ENCODE results near the gene CLDN7.

CLDN7 gene

GRCh38 chr17:7283471-7284216 lies 21.4 kb upstream of the CLDN7 start:
- TF ChIP-seq, protein P1, sequence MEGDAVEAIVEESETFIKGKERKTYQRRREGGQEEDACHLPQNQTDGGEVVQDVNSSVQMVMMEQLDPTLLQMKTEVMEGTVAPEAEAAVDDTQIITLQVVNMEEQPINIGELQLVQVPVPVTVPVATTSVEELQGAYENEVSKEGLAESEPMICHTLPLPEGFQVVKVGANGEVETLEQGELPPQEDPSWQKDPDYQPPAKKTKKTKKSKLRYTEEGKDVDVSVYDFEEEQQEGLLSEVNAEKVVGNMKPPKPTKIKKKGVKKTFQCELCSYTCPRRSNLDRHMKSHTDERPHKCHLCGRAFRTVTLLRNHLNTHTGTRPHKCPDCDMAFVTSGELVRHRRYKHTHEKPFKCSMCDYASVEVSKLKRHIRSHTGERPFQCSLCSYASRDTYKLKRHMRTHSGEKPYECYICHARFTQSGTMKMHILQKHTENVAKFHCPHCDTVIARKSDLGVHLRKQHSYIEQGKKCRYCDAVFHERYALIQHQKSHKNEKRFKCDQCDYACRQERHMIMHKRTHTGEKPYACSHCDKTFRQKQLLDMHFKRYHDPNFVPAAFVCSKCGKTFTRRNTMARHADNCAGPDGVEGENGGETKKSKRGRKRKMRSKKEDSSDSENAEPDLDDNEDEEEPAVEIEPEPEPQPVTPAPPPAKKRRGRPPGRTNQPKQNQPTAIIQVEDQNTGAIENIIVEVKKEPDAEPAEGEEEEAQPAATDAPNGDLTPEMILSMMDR (conservative IDR thresholded peaks at IDR 0.05): no peak
- no peak for TF ChIP-seq ZFX (IDR thresholded peaks at IDR 0.05)
- no peak overlapping the region for H3K27ac ChIP-seq

DNA sequence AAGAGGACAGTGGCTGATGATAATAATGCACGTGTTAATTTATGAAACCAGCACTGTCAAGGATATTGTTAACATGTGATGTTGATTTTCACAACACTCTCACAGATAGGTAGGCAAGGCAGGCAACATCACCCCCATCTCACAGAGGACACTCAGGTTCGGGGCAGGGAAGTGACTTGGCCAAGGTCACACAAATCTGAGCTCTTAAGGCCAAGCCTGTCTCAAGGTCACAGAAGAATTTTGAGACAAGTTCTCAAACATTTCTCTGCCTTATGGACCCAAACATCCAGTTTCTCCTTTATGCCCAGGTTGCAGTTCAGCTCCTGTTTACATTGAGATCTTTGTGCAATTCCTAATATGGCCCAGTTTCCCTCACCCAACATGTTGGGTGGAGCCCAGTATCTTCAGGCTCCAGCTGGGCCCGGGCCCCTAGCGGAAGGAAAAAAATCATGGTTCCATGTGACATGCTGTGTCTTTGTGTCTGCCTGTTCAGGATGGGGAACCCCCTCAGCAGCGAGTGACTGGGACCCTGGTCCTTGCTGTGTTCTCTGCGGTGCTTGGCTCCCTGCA lies 20.6 kb upstream of the CLDN7 start:
- TF ChIP-seq, protein P1 (conservative IDR thresholded peaks at IDR 0.05): no peak
- no peak overlapping the region for H3K27ac ChIP-seq

- TF ChIP-seq ZFX (IDR thresholded peaks at IDR 0.05): no peak
- TF ChIP-seq, protein P1 (conservative IDR thresholded peaks at IDR 0.05): no peak
- H3K27ac ChIP-seq: peak overlapping the region; percentile 68
Observed at GRCh38 chr17:7281953-7282751, 19.9 kb upstream of the CLDN7 start.

DNA sequence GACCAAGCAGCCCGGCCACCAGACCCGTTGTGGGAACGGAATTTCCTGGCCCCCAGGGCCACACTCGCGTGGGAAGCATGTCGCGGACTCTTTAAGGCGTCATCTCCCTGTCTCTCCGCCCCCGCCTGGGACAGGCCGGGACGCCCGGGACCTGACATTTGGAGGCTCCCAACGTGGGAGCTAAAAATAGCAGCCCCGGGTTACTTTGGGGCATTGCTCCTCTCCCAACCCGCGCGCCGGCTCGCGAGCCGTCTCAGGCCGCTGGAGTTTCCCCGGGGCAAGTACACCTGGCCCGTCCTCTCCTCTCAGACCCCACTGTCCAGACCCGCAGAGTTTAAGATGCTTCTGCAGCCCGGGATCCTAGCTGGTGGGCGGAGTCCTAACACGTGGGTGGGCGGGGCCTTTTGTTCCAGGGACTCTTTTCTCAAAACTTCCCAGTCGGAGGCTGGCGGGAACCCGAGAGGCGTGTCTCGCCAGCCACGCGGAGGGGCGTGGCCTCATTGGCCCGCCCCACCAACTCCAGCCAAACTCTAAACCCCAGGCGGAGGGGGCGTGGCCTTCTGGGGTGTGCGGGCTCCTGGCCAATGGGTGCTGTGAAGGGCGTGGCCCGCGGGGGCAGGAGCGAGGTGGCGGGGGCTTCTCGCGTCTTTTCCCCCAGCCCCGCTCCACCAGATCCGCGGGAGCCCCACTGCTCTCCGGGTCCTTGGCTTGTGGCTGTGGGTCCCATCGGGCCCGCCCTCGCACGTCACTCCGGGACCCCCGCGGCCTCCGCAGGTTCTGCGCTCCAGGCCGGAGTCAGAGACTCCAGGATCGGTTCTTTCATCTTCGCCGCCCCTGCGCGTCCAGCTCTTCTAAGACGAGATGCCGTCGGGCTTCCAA lies 19.0 kb upstream of the CLDN7 start, which contains the start of gene SLC2A4:
Gene SLC2A4, plus strand, starts transcription at position 645 of the 879 bp plus-strand sequence. Its CDS starts 217 bp downstream, at position 862.
- H3K27ac ChIP-seq: peak within 1 kb of the TSS; percentile 68
- TF ChIP-seq ZFX (IDR thresholded peaks at IDR 0.05): no peak
- TF ChIP-seq, protein P1 (conservative IDR thresholded peaks at IDR 0.05): no peak

GRCh38 chr17:7280519-7281073 lies 18.3 kb upstream of the CLDN7 start:
- TF ChIP-seq, protein P1 (conservative IDR thresholded peaks at IDR 0.05): peak; percentile 98
- TF ChIP-seq ZFX (IDR thresholded peaks at IDR 0.05): no peak
- H3K27ac ChIP-seq: peak overlapping the region; percentile 68

DNA sequence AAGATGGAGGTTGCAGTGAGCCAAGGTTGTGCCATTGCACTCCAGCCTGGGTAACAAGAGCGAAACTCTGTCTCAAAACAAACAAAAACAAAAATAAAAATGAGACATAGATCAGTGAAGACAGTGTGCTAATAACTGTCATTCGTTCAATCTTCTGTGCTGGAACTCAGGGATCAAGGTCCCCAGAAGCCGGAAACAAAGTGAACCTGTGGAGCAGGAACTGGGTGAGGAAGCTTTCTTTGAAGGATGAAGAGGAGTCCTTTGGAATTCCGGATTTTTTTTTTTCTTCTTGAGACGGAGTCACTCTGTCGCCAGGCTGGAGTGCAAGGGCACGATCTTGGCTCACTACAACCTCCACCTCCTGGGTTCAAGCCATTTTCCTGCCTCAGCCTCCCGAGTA lies 17.2 kb upstream of the CLDN7 start:
- H3K27ac ChIP-seq: peak overlapping the region; percentile 68
- TF ChIP-seq ZFX (IDR thresholded peaks at IDR 0.05): no peak
- TF ChIP-seq, protein P1 (conservative IDR thresholded peaks at IDR 0.05): no peak
